GM19035 (cell line): ENCODE measurements around the gene CD163L1.

Experiments
- ATAC-seq: cut with Tn5 transposase; IDR thresholded peaks from one replicate; pipeline ENCODE4 v1.9.1; 2021; ENCODE audit not compliant: unreplicated experiment

The CD163L1 gene

DNA sequence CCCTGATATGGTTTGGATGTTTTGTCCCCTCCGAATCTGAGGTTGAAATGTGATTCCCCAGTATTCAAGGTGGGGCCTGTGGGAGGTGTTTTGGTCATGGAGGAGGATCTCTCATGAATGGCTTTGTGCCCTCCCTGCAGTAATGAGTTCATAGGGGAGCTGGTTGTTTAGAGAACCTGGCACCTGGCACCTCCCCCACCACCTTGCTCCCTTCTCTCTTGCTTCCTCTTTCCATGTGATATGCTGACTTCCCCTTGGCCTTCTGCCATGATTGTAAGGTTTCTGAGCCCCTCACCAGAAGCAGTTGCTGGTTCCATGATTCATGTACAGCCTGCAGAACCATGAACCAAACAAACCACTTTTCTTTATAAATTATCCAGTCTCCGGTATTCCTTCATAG lies 32.6 kb downstream of the CD163L1 start:
- ATAC-seq: no peak

DNA sequence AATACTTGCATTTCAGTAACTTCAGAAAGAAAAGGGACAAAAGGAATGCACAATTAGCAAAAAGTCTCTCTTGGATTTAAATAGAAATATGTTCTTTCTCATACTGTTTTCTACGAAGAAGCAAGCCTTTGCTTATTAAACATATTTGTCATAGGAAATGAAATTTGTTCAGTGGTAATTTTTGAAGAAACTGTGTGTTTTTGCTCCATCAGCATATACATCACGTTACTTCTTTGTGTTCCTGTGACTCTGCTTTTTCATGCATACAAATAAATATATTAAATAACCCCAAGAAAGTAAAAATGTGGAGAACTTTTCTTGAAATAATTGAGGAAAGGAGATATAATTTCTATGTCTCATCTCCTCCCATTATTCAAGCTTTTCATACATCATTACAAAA lies 39.7 kb downstream of the CD163L1 start:
- ATAC-seq: no peak

- ATAC-seq: no peak
Observed at GRCh38 chr12:7403466-7403865, 40.5 kb downstream of the CD163L1 start.

- ATAC-seq: no peak
Observed at GRCh38 chr12:7399089-7399488, 44.9 kb downstream of the CD163L1 start.

DNA sequence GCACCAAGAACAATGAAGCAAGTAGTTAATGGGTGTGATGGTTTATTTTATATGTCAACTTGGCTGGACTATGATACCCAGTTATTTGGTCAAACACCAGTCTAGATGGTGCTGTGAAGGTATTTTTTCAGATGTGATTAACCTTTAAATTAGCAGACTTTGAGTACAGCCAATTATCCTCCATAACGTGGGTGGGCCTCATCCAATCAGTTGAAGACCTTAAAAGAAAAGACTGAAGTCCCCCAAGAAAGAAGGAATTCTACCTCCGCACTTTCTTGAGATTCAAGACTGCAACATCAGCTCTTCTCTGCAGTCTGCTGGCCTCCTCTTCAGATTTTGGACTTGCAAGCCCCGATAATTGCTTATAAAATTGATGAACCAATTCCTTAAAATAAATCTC lies 47.5 kb downstream of the CD163L1 start:
- ATAC-seq: no peak

GRCh38 chr12:7395950-7396349 lies 48.0 kb downstream of the CD163L1 start:
- no peak for ATAC-seq

- ATAC-seq: no peak
Observed at GRCh38 chr12:7387289-7387688, 56.7 kb downstream of the CD163L1 start.

- ATAC-seq: no peak
Observed at GRCh38 chr12:7383157-7383556, 60.8 kb downstream of the CD163L1 start.

DNA sequence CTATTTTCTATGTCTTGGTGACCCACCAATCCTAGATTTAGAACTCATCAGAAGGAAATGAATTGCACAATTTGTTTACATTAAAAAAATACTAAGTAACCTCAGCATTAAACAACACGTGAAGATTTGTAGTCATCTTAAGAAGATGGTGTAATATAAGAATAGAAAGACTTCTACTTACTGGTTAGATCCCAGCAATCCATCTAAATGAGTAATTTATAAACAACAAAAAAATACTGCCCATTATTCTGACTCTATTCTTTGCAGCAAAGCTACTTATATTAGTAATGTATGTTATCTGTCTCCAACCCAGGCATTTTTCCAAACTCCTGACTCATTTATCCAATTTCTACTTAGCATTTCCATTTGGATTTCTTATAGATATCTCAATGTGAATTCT lies 67.8 kb downstream of the CD163L1 start:
- ATAC-seq: no peak

DNA sequence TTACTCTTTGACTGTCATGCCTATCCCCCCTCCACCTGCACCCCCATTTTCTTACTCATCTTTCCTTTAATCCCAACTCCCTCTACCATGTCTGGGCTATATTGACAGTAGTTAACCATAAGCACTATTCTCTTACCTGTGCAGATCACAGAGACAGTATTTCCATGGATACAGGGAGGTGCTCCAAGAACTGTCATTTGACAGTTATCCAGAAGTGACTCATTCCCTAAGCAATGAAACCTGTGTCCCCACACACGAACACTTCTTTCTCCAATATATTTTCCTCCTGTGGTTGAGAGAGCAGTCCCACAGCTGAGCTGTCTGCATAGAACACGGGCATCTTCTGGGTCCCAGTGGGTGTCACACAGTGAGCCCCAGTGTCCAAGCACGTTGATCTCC lies 68.8 kb downstream of the CD163L1 start:
- ATAC-seq: no peak

GRCh38 chr12:7374423-7375144 lies 69.4 kb downstream of the CD163L1 start:
- no peak for ATAC-seq

DNA sequence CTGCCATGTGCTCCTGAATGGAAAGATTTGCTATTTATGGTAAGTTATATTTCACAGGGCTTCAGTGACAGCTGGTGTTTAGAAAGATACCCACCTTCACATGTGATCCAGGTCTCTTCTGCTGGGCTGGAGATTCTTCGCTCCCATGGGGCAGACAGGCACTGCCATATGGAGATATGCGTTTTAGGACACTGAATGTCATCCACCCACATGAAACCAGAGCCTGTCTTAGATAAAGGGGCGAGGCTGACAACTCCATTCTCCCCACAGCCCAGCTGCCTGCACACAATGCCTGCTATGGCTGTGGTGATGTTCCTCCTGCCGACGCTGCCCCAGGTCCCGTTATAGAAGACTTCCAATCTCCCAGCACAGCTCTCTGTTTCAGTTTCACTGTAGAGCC lies 70.7 kb downstream of the CD163L1 start:
- ATAC-seq: no peak

- ATAC-seq: peak; percentile 45
Observed at GRCh38 chr12:7369274-7369729, 74.7 kb downstream of the CD163L1 start.

DNA sequence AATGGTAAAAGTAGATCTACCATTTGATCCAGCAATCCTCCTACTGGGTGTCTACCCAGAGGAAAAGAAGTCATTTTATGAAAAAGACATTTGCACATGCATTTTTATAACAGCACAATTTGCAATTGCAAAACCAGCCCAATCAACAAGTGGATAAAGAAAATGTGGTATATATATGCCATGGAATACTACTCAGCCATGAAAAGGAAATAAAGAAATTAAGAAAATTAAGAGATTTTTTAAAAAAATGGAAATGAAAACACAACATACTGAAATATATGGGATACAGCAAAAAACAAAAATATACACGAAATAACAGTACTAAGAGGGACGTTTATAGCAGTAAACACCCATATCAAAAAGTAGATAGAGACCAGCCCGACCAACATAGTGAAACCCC lies 81.2 kb downstream of the CD163L1 start:
- no peak for ATAC-seq

GRCh38 chr12:7361265-7361664 lies 82.7 kb downstream of the CD163L1 start:
- no peak for ATAC-seq

DNA sequence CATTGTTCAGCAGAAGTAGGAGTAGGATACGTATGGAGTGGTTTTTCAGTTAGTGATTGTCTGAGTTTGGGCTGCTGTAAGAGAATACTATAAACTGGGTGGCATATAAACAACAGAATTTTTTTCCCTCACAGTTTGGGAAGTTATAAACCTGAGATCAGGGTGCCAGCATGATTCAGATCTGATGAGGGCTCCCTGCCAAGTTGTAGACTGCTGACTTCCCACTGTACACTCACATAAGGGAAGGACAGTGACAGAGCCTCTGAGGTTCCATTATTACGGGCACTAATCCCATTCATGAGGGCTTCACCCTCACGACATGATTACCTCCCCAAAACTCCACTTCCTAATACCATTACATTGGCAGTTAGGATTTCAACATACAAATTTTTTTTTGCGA lies 89.4 kb downstream of the CD163L1 start:
- no peak for ATAC-seq

DNA sequence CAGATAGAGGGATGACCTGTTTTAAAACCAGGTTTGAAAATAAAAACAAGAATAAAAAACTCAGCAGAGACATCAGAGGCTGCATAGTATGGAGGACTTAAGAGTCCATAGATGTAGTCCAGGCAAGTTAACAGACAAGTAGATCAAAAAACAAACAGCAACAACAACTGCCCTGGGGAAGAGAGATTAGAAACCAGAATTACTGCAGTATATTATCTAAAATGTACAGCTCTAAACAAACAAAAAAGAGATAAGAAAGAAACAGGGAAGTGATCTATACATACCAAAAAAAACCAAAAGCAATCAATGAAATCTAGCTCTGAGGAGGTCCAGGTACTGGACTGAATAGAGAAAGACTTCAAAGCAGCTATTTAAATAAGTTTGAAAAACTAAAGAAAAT lies 91.3 kb downstream of the CD163L1 start:
- ATAC-seq: no peak

DNA sequence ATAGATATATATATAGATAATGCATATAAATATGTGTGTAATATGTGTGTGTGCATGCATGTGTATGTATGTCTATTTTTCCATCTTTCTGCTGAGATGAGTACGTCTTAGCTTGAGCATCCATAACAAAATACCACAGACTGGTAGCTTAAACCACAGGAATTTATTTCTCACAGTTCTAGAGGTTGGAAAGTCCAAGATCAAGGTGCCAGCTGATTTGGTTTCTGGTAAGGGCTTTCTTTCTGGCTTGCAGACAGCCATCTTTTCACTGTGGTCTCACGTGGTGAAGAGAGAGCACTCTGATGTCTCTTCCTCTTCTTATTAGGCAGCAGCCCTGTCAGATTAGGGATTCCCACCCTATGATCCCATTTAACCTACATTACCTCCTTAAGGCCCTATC lies 92.8 kb downstream of the CD163L1 start:
- no peak for ATAC-seq

GRCh38 chr12:7349418-7349817 lies 94.5 kb downstream of the CD163L1 start:
- no peak for ATAC-seq

DNA sequence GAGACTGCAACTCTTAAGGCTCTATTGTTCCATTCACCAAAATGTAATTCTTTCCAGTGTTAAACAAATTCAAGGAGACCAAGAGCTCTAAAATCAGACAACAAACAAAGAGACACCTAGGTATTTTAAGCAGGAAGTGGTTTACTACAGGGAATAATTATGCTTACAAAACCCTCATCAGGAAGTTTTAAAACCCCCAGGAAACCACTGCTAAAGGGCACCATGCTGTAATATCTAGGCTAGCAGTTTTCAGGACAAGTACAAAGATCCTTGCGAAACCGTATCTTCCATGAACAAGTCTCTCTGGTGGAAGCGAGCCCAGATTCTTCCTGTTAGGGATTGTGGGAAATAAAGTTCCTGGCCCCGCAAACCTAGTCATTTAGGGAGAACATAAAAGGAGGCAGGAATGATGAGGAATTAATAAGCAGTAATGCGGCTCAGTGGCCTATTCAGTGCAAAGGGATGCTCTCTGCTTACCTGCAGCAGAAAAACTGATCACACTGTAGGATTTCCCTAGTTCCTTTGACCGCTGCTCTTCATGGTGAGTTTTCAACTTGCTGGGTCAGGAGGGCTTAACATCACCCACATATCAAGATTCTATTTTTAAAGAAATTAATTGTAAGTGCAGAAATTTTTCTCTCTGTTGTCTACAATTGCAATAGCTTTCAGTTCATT lies 97.3 kb downstream of the CD163L1 start:
- no peak for ATAC-seq

- ATAC-seq: no peak
Observed at GRCh38 chr12:7344833-7345606, 98.9 kb downstream of the CD163L1 start.

- ATAC-seq: no peak
Observed at GRCh38 chr12:7339675-7340074, 104.3 kb downstream of the CD163L1 start.
